Panc1 (cell line): ENCODE data around the gene DHRS12. TPM values are rescaled to one million over a fixed set of nuclear protein-coding genes. Genes with fewer than 3 reads are reported as not detected.

ENCODE experiments used
- ATAC-seq: fragments of 200-7000 bp; cut with Tn5 transposase; 2 replicates; pipeline ENCODE4 v1.9.1; 2020; ENCODE audit warnings: mild to moderate bottlenecking, moderate library complexity
- BruUV-seq: library from RNA; stranded (reverse); fragments of 400-500 nt; replicated peaks from 2 replicates; lab custom pipeline; 2021; lab: Mats Ljungman, UMichigan
- CTCF ChIA-PET: fragments of 300-600 bp; sonication (Branson Sonifier 250); formaldehyde crosslinking; loops from one replicate; lab custom pipeline; 2022; ENCODE audit warnings: antibody characterized with exemption; lab: Charles Lee
- POLR2A ChIA-PET: fragments of 300-600 bp; sonication (Branson Sonifier 250); formaldehyde crosslinking; loops from one replicate; lab custom pipeline; 2022; ENCODE audit warnings: antibody characterized with exemption; lab: Charles Lee
- DNase-seq: peaks from one replicate; pipeline ENCODE4 v3.0.0-alpha.2; 2010; ENCODE audit warnings: low read depth, low spot score
- H3K27ac ChIP-seq: 2 replicates; pipeline ENCODE4 v1.5.1; 2011; ENCODE audit warnings: mild to moderate bottlenecking, low read length, inconsistent platforms
- H3K27me3 ChIP-seq: fragments of 200-500 bp; sonication (Bioruptor generic); 2 replicates; pipeline ENCODE4 v1.6.0; 2014; ENCODE audit warnings: low read length, inconsistent platforms; ENCODE audit not compliant: control insufficient read depth, insufficient read depth
- H3K36me3 ChIP-seq: fragments of 200-500 bp; sonication (Bioruptor generic); 2 replicates; pipeline ENCODE4 v1.5.1; 2014; ENCODE audit warnings: inconsistent platforms, mild to moderate bottlenecking, low read length, moderate library complexity; ENCODE audit not compliant: control insufficient read depth, insufficient read depth
- H3K4me1 ChIP-seq: 2 replicates; pipeline ENCODE4 v1.5.1; 2011; ENCODE audit warnings: inconsistent platforms, mild to moderate bottlenecking, low read length, moderate library complexity; ENCODE audit not compliant: control insufficient read depth, insufficient read depth
- H3K4me3 ChIP-seq, 2 experiments: 2 replicates each; pipeline ENCODE4 v1.5.1; 2011 to 2012; ENCODE audit warnings: low read depth in 2 of 2, low read length in 2 of 2, mild to moderate bottlenecking in 2 of 2, inconsistent platforms in 1 of 2, moderate library complexity in 1 of 2
- H3K9me3 ChIP-seq: fragments of 200-500 bp; sonication (Bioruptor generic); 2 replicates; pipeline ENCODE4 v1.5.1; 2014; ENCODE audit warnings: low read depth, mild to moderate bottlenecking, inconsistent platforms, low read length, moderate library complexity; ENCODE audit not compliant: control insufficient read depth, insufficient read depth
- POLR2AphosphoS5 ChIP-seq: IDR thresholded peaks from 2 replicates; pipeline ENCODE4 v1.6.1; 2012; ENCODE audit warnings: mild to moderate bottlenecking, low read depth, low read length, moderate library complexity
- REST ChIP-seq, 2 experiments: IDR thresholded peaks; 2 replicates each; pipeline ENCODE4 v1.6.1; 2011 to 2012; ENCODE audit warnings: low read depth in 2 of 2, control low read depth in 1 of 2, low read length in 1 of 2, mild to moderate bottlenecking in 1 of 2, moderate library complexity in 1 of 2; ENCODE audit not compliant: insufficient read depth in 1 of 2
- SIN3A ChIP-seq: IDR thresholded peaks from 2 replicates; pipeline ENCODE4 v1.6.1; 2012; ENCODE audit warnings: low read depth, mild to moderate bottlenecking, low read length, moderate library complexity, borderline replicate concordance; ENCODE audit not compliant: insufficient read depth
- TCF7L2 ChIP-seq: IDR thresholded peaks from 2 replicates; pipeline ENCODE4 v1.6.1; 2011; ENCODE audit warnings: mild to moderate bottlenecking, low read depth, low read length, inconsistent platforms
- in situ Hi-C: cut with HindIII; loops from 2 replicates; pipeline ENCODE4 v1.10.0; 2016; ENCODE audit warnings: low sequenced_read_pairs, low pct_unique_long_range_greater_than_20kb
- intact Hi-C: fragments of 100-400 bp; cut with micrococcal nuclease; formaldehyde crosslinking; loops from one replicate; pipeline ENCODE4 v1.10.0; 2022; ENCODE audit not compliant: unreplicated experiment
- total RNA-seq: library from RNA; stranded (reverse); gene quantifications from one replicate; pipeline ENCODE4 v1.2.1, GENCODE V29; 2021; ENCODE audit not compliant: unreplicated experiment
- TF ChIP-seq, protein P1 (sequence below): fragments of 450-650 bp; IDR thresholded peaks from 2 replicates; pipeline ENCODE4 v1.5.1; 2017; ENCODE audit warnings: mild to moderate bottlenecking

The DHRS12 gene
- total RNA-seq, 1 experiment from 2014 or later, result 10.7 TPM

- no peaks in the 10 kb centered on the region for H3K4me1 ChIP-seq
- in situ Hi-C loops, result no loop called here
- no peaks in the 10 kb centered on the region for H3K27me3 ChIP-seq
- TF ChIP-seq SIN3A (no peak), TCF7L2 (no peak), POLR2AphosphoS5 (no peak), REST (IDR thresholded peaks at IDR 0.05; ENCODE audit: insufficient read depth in 1 of 2, low read depth in 2 of 2, low read length in 1 of 2) (no peak)
- TF ChIP-seq, protein P1, sequence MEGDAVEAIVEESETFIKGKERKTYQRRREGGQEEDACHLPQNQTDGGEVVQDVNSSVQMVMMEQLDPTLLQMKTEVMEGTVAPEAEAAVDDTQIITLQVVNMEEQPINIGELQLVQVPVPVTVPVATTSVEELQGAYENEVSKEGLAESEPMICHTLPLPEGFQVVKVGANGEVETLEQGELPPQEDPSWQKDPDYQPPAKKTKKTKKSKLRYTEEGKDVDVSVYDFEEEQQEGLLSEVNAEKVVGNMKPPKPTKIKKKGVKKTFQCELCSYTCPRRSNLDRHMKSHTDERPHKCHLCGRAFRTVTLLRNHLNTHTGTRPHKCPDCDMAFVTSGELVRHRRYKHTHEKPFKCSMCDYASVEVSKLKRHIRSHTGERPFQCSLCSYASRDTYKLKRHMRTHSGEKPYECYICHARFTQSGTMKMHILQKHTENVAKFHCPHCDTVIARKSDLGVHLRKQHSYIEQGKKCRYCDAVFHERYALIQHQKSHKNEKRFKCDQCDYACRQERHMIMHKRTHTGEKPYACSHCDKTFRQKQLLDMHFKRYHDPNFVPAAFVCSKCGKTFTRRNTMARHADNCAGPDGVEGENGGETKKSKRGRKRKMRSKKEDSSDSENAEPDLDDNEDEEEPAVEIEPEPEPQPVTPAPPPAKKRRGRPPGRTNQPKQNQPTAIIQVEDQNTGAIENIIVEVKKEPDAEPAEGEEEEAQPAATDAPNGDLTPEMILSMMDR, result no peak
- BruUV-seq, result no TSS peak
- ChIA-PET CTCF (no interaction called here), POLR2A (no interaction called here)
- no peaks in the 10 kb centered on the region for H3K36me3 ChIP-seq
- no peak overlapping the region for H3K27ac ChIP-seq
- DNase-seq, result no peak
- intact Hi-C loops, result no loop called here
- no peak for ATAC-seq
- no peaks in the 10 kb centered on the region for H3K9me3 ChIP-seq
- H3K4me3 ChIP-seq, result no peak overlapping the region
Observed at GRCh38 chr13:51737609-51738008, 66.4 kb downstream of the DHRS12 start.

DNA sequence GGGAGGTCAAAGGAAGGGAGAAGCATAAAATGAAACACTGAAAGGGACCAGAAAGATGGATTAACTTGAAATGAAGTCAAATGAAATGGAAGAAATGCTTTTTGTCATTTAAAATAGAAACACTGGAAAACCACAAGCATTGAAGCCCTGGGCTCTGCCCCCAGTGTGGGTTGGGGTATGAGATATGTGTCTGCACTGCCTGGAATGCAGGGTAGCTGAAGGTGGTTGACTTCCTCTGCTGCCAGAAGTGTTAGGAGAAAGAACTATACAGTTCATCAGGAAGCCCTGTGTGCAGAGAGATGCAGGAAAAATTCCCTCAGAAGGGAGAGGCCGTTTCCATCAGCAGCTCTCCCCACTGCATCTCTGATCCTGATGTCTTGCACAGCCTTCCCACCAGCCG lies 69.2 kb downstream of the DHRS12 start:
- Histone ChIP-seq H3K4me1 (no peaks in the 10 kb centered on the region), H3K4me3 (no peak overlapping the region), H3K9me3 (no peaks in the 10 kb centered on the region), H3K27ac (no peak overlapping the region), H3K36me3 (no peaks in the 10 kb centered on the region), H3K27me3 (no peaks in the 10 kb centered on the region)
- DNase-seq (no peak), ATAC-seq (no peak)
- TF ChIP-seq REST (IDR thresholded peaks at IDR 0.05; ENCODE audit: insufficient read depth in 1 of 2, low read depth in 2 of 2, low read length in 1 of 2) (no peak), POLR2AphosphoS5 (no peak), TCF7L2 (no peak), SIN3A (no peak)
- TF ChIP-seq, protein P1, result no peak
- in situ Hi-C loops, result no loop called here
- CTCF ChIA-PET, result no interaction called here
- intact Hi-C loops, result no loop called here
- POLR2A ChIA-PET, result no interaction called here
- BruUV-seq, result no TSS peak
